HG03103 (cell line): Measurements from ENCODE around the gene RFC2.
"Not testable (repeated sequence)": the region's sequence is repeated elsewhere in the genome, so short reads cannot be mapped to it uniquely, and the experiment has no call there.

Experiments
- ATAC-seq: cut with Tn5 transposase; IDR thresholded peaks from one replicate; pipeline ENCODE4 v1.9.1; 2021; ENCODE audit warnings: low read depth; ENCODE audit not compliant: unreplicated experiment

The RFC2 gene

GRCh38 chr7:74252893-74253292 lies 1.3 kb downstream of the RFC2 start:
- ATAC-seq, result no peak

- ATAC-seq, result not testable (repeated sequence)
Observed at GRCh38 chr7:74249058-74249457, 5.1 kb downstream of the RFC2 start.

- ATAC-seq, result no peak
Observed at GRCh38 chr7:74248156-74248555, 6.0 kb downstream of the RFC2 start.

- no peak for ATAC-seq
Observed at GRCh38 chr7:74246497-74246896, 7.7 kb downstream of the RFC2 start.

- no peak for ATAC-seq
Observed at GRCh38 chr7:74242122-74242443, 12.1 kb downstream of the RFC2 start.

- no peak for ATAC-seq
Observed at GRCh38 chr7:74240482-74240881, 13.7 kb downstream of the RFC2 start.

GRCh38 chr7:74236284-74236683 lies 17.9 kb downstream of the RFC2 start:
- no peak for ATAC-seq

- ATAC-seq, result no peak
Observed at GRCh38 chr7:74235518-74236268, 18.5 kb downstream of the RFC2 start.

- ATAC-seq, result no peak
Observed at GRCh38 chr7:74233655-74234285, 20.4 kb downstream of the RFC2 start.

- no peak for ATAC-seq
Observed at GRCh38 chr7:74231232-74231590, 23.0 kb downstream of the RFC2 start.

GRCh38 chr7:74230446-74231231 lies 23.6 kb downstream of the RFC2 start:
- ATAC-seq, result no peak

GRCh38 chr7:74228951-74229900 lies 25.0 kb downstream of the RFC2 start:
- no peak for ATAC-seq

- ATAC-seq, result no peak
Observed at GRCh38 chr7:74226633-74227032, 27.6 kb downstream of the RFC2 start.

- no peak for ATAC-seq
Observed at GRCh38 chr7:74225400-74225799, 28.8 kb downstream of the RFC2 start.

GRCh38 chr7:74224907-74225306 lies 29.3 kb downstream of the RFC2 start:
- ATAC-seq, result not testable (repeated sequence)

GRCh38 chr7:74224511-74224832 lies 29.7 kb downstream of the RFC2 start:
- no peak for ATAC-seq

GRCh38 chr7:74223711-74224510 lies 30.3 kb downstream of the RFC2 start:
- ATAC-seq, result no peak

GRCh38 chr7:74222851-74223710 lies 31.1 kb downstream of the RFC2 start:
- ATAC-seq, result no peak

GRCh38 chr7:74221713-74222112 lies 32.5 kb downstream of the RFC2 start:
- ATAC-seq, result no peak
